Endothelial cell of umbilical vein (primary cell): ENCODE measurements around the gene THSD7B. TPM values are rescaled to one million over a fixed set of nuclear protein-coding genes. Genes with fewer than 3 reads are reported as not detected.

Experiments used
- BruUV-seq: library from RNA; stranded (reverse); fragments of 400-500 nt; replicated peaks from 2 replicates; lab custom pipeline; 2021; lab: Mats Ljungman, UMichigan
- CTCF ChIA-PET: fragments of 300-600, 350-600 bp; sonication (Branson Sonifier 250); formaldehyde crosslinking; loops from one replicate; lab custom pipeline; 2021; ENCODE audit warnings: antibody characterized with exemption, inconsistent platforms; lab: Charles Lee
- POLR2A ChIA-PET: fragments of 300-600, 350-600 bp; sonication (Branson Sonifier 250); formaldehyde crosslinking; loops from one replicate; lab custom pipeline; 2021; ENCODE audit warnings: antibody characterized with exemption, inconsistent platforms; lab: Charles Lee
- DNase-seq: peaks from one replicate; pipeline ENCODE4 v3.0.0-alpha.2; 2011; ENCODE audit warnings: low read depth, low spot score
- FAIRE-seq: peaks from 2 replicates; lab custom pipeline; 2011; peaks lifted over from hg19 to GRCh38; lab: Jason Lieb, UNC
- H2AFZ ChIP-seq: 2 replicates; pipeline ENCODE4 v1.6.0; 2012; ENCODE audit warnings: low read depth, low read length, control low read depth, inconsistent platforms
- H3K27ac ChIP-seq: 2 replicates; pipeline ENCODE4 v1.5.1; 2011; ENCODE audit warnings: low read depth, mild to moderate bottlenecking, control low read depth, low read length, moderate library complexity; ENCODE audit not compliant: insufficient read depth
- H3K27me3 ChIP-seq, 2 experiments: 2 replicates each; pipeline versions ENCODE4 v1.6.0 to v1.6.1; 2011; ENCODE audit warnings: low read length in 2 of 2, mixed read lengths in 1 of 2; ENCODE audit not compliant: control insufficient read depth in 2 of 2, insufficient read depth in 2 of 2
- H3K36me3 ChIP-seq, 2 experiments: 2 replicates in 1 of 2; 3 replicates in 1 of 2; pipeline ENCODE4 v1.5.1; 2011; ENCODE audit warnings: low read length in 2 of 2, mild to moderate bottlenecking in 1 of 2, moderate library complexity in 1 of 2; ENCODE audit not compliant: control insufficient read depth in 2 of 2, insufficient read depth in 2 of 2; ENCODE audit errors: extremely low read depth in 1 of 2
- H3K4me1 ChIP-seq: 3 replicates; pipeline ENCODE4 v1.5.1; 2011; ENCODE audit warnings: mild to moderate bottlenecking, low read length; ENCODE audit not compliant: control insufficient read depth, insufficient read depth; ENCODE audit errors: extremely low read depth
- H3K4me2 ChIP-seq: 2 replicates; pipeline ENCODE4 v1.6.1; 2011; ENCODE audit warnings: low read length, control low read depth, mixed read lengths; ENCODE audit not compliant: insufficient read depth
- H3K4me3 ChIP-seq, 3 experiments: fragments of 200-600 bp in 1 of 3; sonication (generic), shearing (Covaris generic) in 1 of 3; replicated peaks in 1 of 3; 2 replicates each; pipeline ENCODE4 v1.5.1; 2011 to 2016; ENCODE audit warnings: control low read depth in 3 of 3, low read length in 3 of 3, mild to moderate bottlenecking in 2 of 3, inconsistent platforms in 1 of 3, low read depth in 1 of 3, moderate library complexity in 1 of 3; ENCODE audit not compliant: insufficient read depth in 1 of 3
- H3K79me2 ChIP-seq: 2 replicates; pipeline ENCODE4 v1.6.0; 2012; ENCODE audit warnings: low read length, inconsistent platforms; ENCODE audit not compliant: control insufficient read depth, insufficient read depth
- H3K9ac ChIP-seq: replicated peaks from 2 replicates; pipeline ENCODE3; 2011; ENCODE audit warnings: low read length, control low read depth; ENCODE audit not compliant: insufficient read depth; ENCODE audit errors: extremely low read depth
- H3K9me1 ChIP-seq: replicated peaks from 3 replicates; pipeline ENCODE4 v1.6.0; 2011; ENCODE audit warnings: mild to moderate bottlenecking, low read length; ENCODE audit not compliant: control insufficient read depth, insufficient read depth; ENCODE audit errors: extremely low read depth
- H3K9me3 ChIP-seq: replicated peaks from 2 replicates; pipeline ENCODE4 v1.5.1; 2012; ENCODE audit warnings: low read length, inconsistent platforms; ENCODE audit not compliant: control insufficient read depth, insufficient read depth
- H4K20me1 ChIP-seq: replicated peaks from 2 replicates; pipeline ENCODE3; 2011; ENCODE audit warnings: mild to moderate bottlenecking, low read length; ENCODE audit not compliant: control insufficient read depth, insufficient read depth; ENCODE audit errors: extremely low read depth
- CTCF ChIP-seq, 2 donors: IDR thresholded peaks; 1 replicate in 1 of 2; 2 replicates in 1 of 2; pipeline ENCODE4 v1.5.1; 2011; ENCODE audit warnings: low read length in 2 of 2, mild to moderate bottlenecking in 2 of 2, moderate library complexity in 2 of 2, control low read depth in 1 of 2, inconsistent platforms in 1 of 2, low read depth in 1 of 2; ENCODE audit not compliant: insufficient read depth in 1 of 2; ENCODE audit errors: extremely low read depth in 1 of 2
- EZH2 ChIP-seq: IDR thresholded peaks from 2 replicates; pipeline ENCODE4 v1.6.1; 2012; ENCODE audit warnings: borderline replicate concordance, low read depth, mild to moderate bottlenecking, moderate library complexity, low read length, inconsistent platforms; ENCODE audit not compliant: severe bottlenecking
- FOS ChIP-seq: IDR thresholded peaks from 2 replicates; pipeline ENCODE4 v1.6.1; 2011; ENCODE audit warnings: mild to moderate bottlenecking, low read length, moderate library complexity, borderline replicate concordance; ENCODE audit not compliant: insufficient read depth
- GATA2 ChIP-seq: IDR thresholded peaks from 2 replicates; pipeline ENCODE4 v1.7.0; 2011; ENCODE audit warnings: low read depth, mild to moderate bottlenecking, moderate library complexity, mixed read lengths, low read length; ENCODE audit not compliant: insufficient read length, insufficient read depth
- MAX ChIP-seq: IDR thresholded peaks from 2 replicates; pipeline ENCODE4 v1.6.1; 2011; ENCODE audit not compliant: insufficient read depth, insufficient read length
- MYC ChIP-seq: IDR thresholded peaks from one replicate; pipeline ENCODE4 v1.6.1; 2011; ENCODE audit warnings: mild to moderate bottlenecking, low read depth, low read length
- POLR2A ChIP-seq: IDR thresholded peaks from 2 replicates; pipeline ENCODE4 v1.6.1; 2012; ENCODE audit warnings: low read depth, mild to moderate bottlenecking, control low read depth, low read length
- POLR2AphosphoS5 ChIP-seq: IDR thresholded peaks from 2 replicates; pipeline ENCODE4 v1.6.1; 2012; ENCODE audit warnings: low read depth, mild to moderate bottlenecking, control low read depth, low read length, moderate library complexity; ENCODE audit not compliant: insufficient read depth
- dilution Hi-C: fragments of 300-500 bp; cut with MboI; formaldehyde crosslinking; loops from one replicate; pipeline ENCODE4 v1.15.0; 2019; ENCODE audit warnings: low sequenced_read_pairs; ENCODE audit not compliant: extremely low pct_ligation_motif_present
- intact Hi-C: fragments of 100-400 bp; cut with micrococcal nuclease; formaldehyde crosslinking; loops from one replicate; pipeline ENCODE4 v1.10.0; 2022
- polyA plus RNA-seq, 4 experiments: library from polyadenylated mRNA; depleted of rRNA in 3 of 4; stranded (reverse) in 3 of 4; unstranded in 1 of 4; fragments of >200 nt; gene quantifications; 2 replicates each; pipeline versions ENCODE4 v1.2.1 to v1.2.3, GENCODE V29; 2011 to 2012; ENCODE audit warnings: missing spikeins in 1 of 4
- total RNA-seq: library from RNA; stranded (reverse); gene quantifications from 2 replicates; pipeline ENCODE4 v1.2.3, GENCODE V29; 2021

The THSD7B gene
- total and polyA plus RNA-seq, 2 donors (not counting 3 experiments of a cell fraction or from before 2014, with no cell fraction given), result 0.04 TPM; not detected in 1

- Histone ChIP-seq H3K27ac (no peak overlapping the region), H3K4me3 (no peak overlapping the region), H3K9me1 (no peaks in the 10 kb centered on the region), H3K36me3 (no peaks in the 10 kb centered on the region), H2AFZ (no peak overlapping the region), H3K4me1 (no peaks in the 10 kb centered on the region), H3K79me2 (no peaks in the 10 kb centered on the region), H4K20me1 (no peaks in the 10 kb centered on the region), H3K27me3 (no peaks in the 10 kb centered on the region), H3K9ac (no peak overlapping the region), H3K4me2 (no peak overlapping the region), H3K9me3 (no peaks in the 10 kb centered on the region)
- TF ChIP-seq POLR2A, result no peak
- intact Hi-C loops, result no loop called here
- POLR2A ChIA-PET, result no interaction called here
- DNase-seq, result no peak
- no TSS peak for BruUV-seq
- FAIRE-seq, result no peak
- CTCF ChIA-PET, result no interaction called here
- dilution Hi-C loops, result no loop called here
These were observed 255.3 kb downstream of the THSD7B start for GRCh38 chr2:137020452-137021196.

- DNase-seq, result no peak
- no peak overlapping the region for H3K27ac ChIP-seq
- FAIRE-seq, result no peak
- H3K4me1 ChIP-seq, result no peaks in the 10 kb centered on the region
- H3K79me2 ChIP-seq, result no peaks in the 10 kb centered on the region
- no peaks in the 10 kb centered on the region for H3K36me3 ChIP-seq
- TF ChIP-seq CTCF (IDR thresholded peaks at IDR 0.05; ENCODE audit: extremely low read depth in 1 of 2, insufficient read depth in 1 of 2, low read depth in 1 of 2, low read length in 2 of 2) (no peak), POLR2AphosphoS5 (no peak), FOS (no peak), GATA2 (no peak), EZH2 (no peak), MYC (no peak), POLR2A (no peak), MAX (no peak)
- H3K9me3 ChIP-seq, result no peaks in the 10 kb centered on the region
- no peaks in the 10 kb centered on the region for H4K20me1 ChIP-seq
- BruUV-seq, result no TSS peak
- H3K4me3 ChIP-seq, result no peak overlapping the region
- POLR2A ChIA-PET, result no interaction called here
- no peak overlapping the region for H2AFZ ChIP-seq
- intact Hi-C loops, result no loop called here
- no peaks in the 10 kb centered on the region for H3K9me1 ChIP-seq
- no peak overlapping the region for H3K9ac ChIP-seq
- H3K27me3 ChIP-seq, result no peaks in the 10 kb centered on the region
- dilution Hi-C loops, result no loop called here
- no peak overlapping the region for H3K4me2 ChIP-seq
- CTCF ChIA-PET, result no interaction called here
These were observed 256.4 kb downstream of the THSD7B start for GRCh38 chr2:137021763-137022162.
